ENCODE data around the gene SHISA9. TPM values are rescaled to one million over a fixed set of nuclear protein-coding genes. Genes with fewer than 3 reads are reported as not detected.

Gene SHISA9
- total RNA-seq, 1 donor from 2014 or later: 2.5 TPM

DNA sequence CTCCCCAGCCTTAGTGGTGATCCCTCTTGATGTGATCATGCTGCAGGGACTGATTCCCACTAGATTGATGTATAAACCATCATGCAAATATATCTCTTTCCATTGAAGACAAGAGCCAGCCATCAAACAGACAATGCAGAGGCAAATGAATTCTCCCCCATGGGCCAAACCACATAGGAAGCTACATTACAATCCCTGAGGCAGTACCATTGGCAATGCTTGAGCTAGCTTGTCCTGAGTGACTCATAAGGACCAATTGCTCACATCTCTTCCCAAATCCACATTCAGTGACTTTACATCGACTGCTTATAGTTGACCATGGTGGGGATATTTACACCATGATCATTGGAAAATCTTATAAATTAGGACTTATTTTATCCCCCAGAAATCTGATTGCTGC is 242.2 kb downstream of the SHISA9 start:
- H2AFZ ChIP-seq (replicated peaks): no peak overlapping the region
- H3K9ac ChIP-seq: no peak overlapping the region
- H3K79me2 ChIP-seq (ENCODE audit: low read depth): no peaks in the 10 kb centered on the region
- H3K36me3 ChIP-seq: no peaks in the 10 kb centered on the region
- H3K4me2 ChIP-seq: no peak overlapping the region
- H3K4me1 ChIP-seq: no peaks in the 10 kb centered on the region
- no peaks in the 10 kb centered on the region for H3K27me3 ChIP-seq
- no peaks in the 10 kb centered on the region for H3K9me3 Mint-ChIP-seq
- no peaks in the 10 kb centered on the region for H3F3A ChIP-seq (ENCODE audit: low read depth)
- H3K27ac ChIP-seq: no peak overlapping the region
- no peak for TF ChIP-seq EZH2 (IDR thresholded peaks at IDR 0.05)
- TF ChIP-seq EZH2phosphoT487 (IDR thresholded peaks at IDR 0.05): no peak
- TF ChIP-seq, protein P1, sequence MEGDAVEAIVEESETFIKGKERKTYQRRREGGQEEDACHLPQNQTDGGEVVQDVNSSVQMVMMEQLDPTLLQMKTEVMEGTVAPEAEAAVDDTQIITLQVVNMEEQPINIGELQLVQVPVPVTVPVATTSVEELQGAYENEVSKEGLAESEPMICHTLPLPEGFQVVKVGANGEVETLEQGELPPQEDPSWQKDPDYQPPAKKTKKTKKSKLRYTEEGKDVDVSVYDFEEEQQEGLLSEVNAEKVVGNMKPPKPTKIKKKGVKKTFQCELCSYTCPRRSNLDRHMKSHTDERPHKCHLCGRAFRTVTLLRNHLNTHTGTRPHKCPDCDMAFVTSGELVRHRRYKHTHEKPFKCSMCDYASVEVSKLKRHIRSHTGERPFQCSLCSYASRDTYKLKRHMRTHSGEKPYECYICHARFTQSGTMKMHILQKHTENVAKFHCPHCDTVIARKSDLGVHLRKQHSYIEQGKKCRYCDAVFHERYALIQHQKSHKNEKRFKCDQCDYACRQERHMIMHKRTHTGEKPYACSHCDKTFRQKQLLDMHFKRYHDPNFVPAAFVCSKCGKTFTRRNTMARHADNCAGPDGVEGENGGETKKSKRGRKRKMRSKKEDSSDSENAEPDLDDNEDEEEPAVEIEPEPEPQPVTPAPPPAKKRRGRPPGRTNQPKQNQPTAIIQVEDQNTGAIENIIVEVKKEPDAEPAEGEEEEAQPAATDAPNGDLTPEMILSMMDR (IDR thresholded peaks at IDR 0.05): no peak
- H3K27ac Mint-ChIP-seq: no peak overlapping the region
- H3K36me3 Mint-ChIP-seq: peaks cover 5% of the 10 kb centered on the region
- no peak overlapping the region for H3K4me3 Mint-ChIP-seq
- DNase-seq (ENCODE audit: low spot score): no peak
- no peaks in the 10 kb centered on the region for H4K20me1 ChIP-seq (ENCODE audit: low read depth)
- no peak overlapping the region for H3K4me3 ChIP-seq
- H3K4me1 Mint-ChIP-seq: peaks cover 3% of the 10 kb centered on the region
- H3K27me3 Mint-ChIP-seq (ENCODE audit: insufficient read depth, low read depth): peaks cover 6% of the 10 kb centered on the region
- H3K9me3 ChIP-seq (ENCODE audit: low read depth): no peaks in the 10 kb centered on the region

- Mint-ChIP-seq H3K4me3 (no peak overlapping the region), H3K27me3 (ENCODE audit: insufficient read depth, low read depth) (peaks cover 4% of the 10 kb centered on the region), H3K27ac (no peak overlapping the region), H3K36me3 (peaks cover 3% of the 10 kb centered on the region), H3K9me3 (no peaks in the 10 kb centered on the region), H3K4me1 (peaks cover 3% of the 10 kb centered on the region)
- no peak overlapping the region for H3K4me3 ChIP-seq
- no peak for TF ChIP-seq EZH2phosphoT487 (IDR thresholded peaks at IDR 0.05)
- no peak for TF ChIP-seq EZH2 (IDR thresholded peaks at IDR 0.05)
- TF ChIP-seq, protein P1 (IDR thresholded peaks at IDR 0.05): no peak
- H4K20me1 ChIP-seq (ENCODE audit: low read depth): no peaks in the 10 kb centered on the region
- H3K4me1 ChIP-seq: no peaks in the 10 kb centered on the region
- no peak overlapping the region for H3K4me2 ChIP-seq
- H3K27ac ChIP-seq: no peak overlapping the region
- H2AFZ ChIP-seq (replicated peaks): no peak overlapping the region
- no peaks in the 10 kb centered on the region for H3K27me3 ChIP-seq
- no peak overlapping the region for H3K9ac ChIP-seq
- no peaks in the 10 kb centered on the region for H3K36me3 ChIP-seq
- H3F3A ChIP-seq (ENCODE audit: low read depth): no peaks in the 10 kb centered on the region
- DNase-seq (ENCODE audit: low spot score): no peak
- H3K79me2 ChIP-seq (ENCODE audit: low read depth): no peaks in the 10 kb centered on the region
- no peaks in the 10 kb centered on the region for H3K9me3 ChIP-seq (ENCODE audit: low read depth)
Measured at GRCh38 chr16:13146829-13147228, 245.4 kb downstream of the SHISA9 start.

- no peak overlapping the region for H3K27ac ChIP-seq
- no peaks in the 10 kb centered on the region for H4K20me1 ChIP-seq (ENCODE audit: low read depth)
- H3K9ac ChIP-seq: no peak overlapping the region
- no peaks in the 10 kb centered on the region for H3K27me3 ChIP-seq
- Mint-ChIP-seq H3K4me1 (no peaks in the 10 kb centered on the region), H3K9me3 (no peaks in the 10 kb centered on the region), H3K27me3 (ENCODE audit: insufficient read depth, low read depth) (no peaks in the 10 kb centered on the region), H3K27ac (peak overlapping the region; percentile 43), H3K4me3 (no peak overlapping the region), H3K36me3 (peaks cover 2% of the 10 kb centered on the region)
- no peaks in the 10 kb centered on the region for H3K9me3 ChIP-seq (ENCODE audit: low read depth)
- H3F3A ChIP-seq (ENCODE audit: low read depth): no peaks in the 10 kb centered on the region
- no peaks in the 10 kb centered on the region for H3K36me3 ChIP-seq
- H3K4me1 ChIP-seq: no peaks in the 10 kb centered on the region
- H2AFZ ChIP-seq (replicated peaks): no peak overlapping the region
- H3K4me2 ChIP-seq: no peak overlapping the region
- no peak overlapping the region for H3K4me3 ChIP-seq
- TF ChIP-seq, protein P1 (IDR thresholded peaks at IDR 0.05): no peak
- TF ChIP-seq EZH2 (IDR thresholded peaks at IDR 0.05): no peak
- TF ChIP-seq EZH2phosphoT487 (IDR thresholded peaks at IDR 0.05): no peak
- DNase-seq (ENCODE audit: low spot score): no peak
- H3K79me2 ChIP-seq (ENCODE audit: low read depth): no peaks in the 10 kb centered on the region
Measured at GRCh38 chr16:13148294-13148693, 246.9 kb downstream of the SHISA9 start.

Data from neural progenitor cell (in vitro differentiated cells).